Upper lobe of right lung (tissue), 1 donor: Measurements from ENCODE around the gene AKTIP. TPM values are rescaled to one million over a fixed set of nuclear protein-coding genes. Genes with fewer than 3 reads are reported as not detected.
"Not testable (repeated sequence)": the region's sequence is repeated elsewhere in the genome, so short reads cannot be mapped to it uniquely, and the experiment has no call there.

ENCODE experiments used
- ATAC-seq: fragments of 200-7000 bp; cut with Tn5 transposase; one replicate; pipeline ENCODE4 v1.9.1; 2020; ENCODE audit warnings: mild to moderate bottlenecking, moderate library complexity
- DNase-seq: peaks from one replicate; pipeline ENCODE4 v3.0.0-alpha.2; 2020
- H3K27ac ChIP-seq: fragments of 200-600 bp; one replicate; pipeline ENCODE4 v1.8.0; 2022
- H3K27me3 ChIP-seq: fragments of 200-600 bp; one replicate; pipeline ENCODE4 v1.8.0; 2022; ENCODE audit warnings: mild to moderate bottlenecking
- H3K36me3 ChIP-seq: fragments of 200-600 bp; one replicate; pipeline ENCODE4 v1.8.0; 2022
- H3K4me1 ChIP-seq: fragments of 200-600 bp; one replicate; pipeline ENCODE4 v1.8.0; 2022
- H3K4me3 ChIP-seq: fragments of 200-600 bp; one replicate; pipeline ENCODE4 v1.8.0; 2022; ENCODE audit warnings: mild to moderate bottlenecking
- H3K9me3 ChIP-seq: fragments of 200-600 bp; one replicate; pipeline ENCODE4 v1.8.0; 2022
- intact Hi-C: fragments of 100-400 bp; cut with DNase I; formaldehyde crosslinking; loops from one replicate; pipeline ENCODE4 v1.11.0; 2022
- total RNA-seq: library from RNA; stranded (reverse); fragmentation: NEBNext Ultra II Directional; extraction: Animal tissue kit (Norgen Biotek cat#: 25700); gene quantifications from one replicate; pipeline ENCODE4 v1.2.1, GENCODE V29; 2021
- TF ChIP-seq, protein P1 (sequence below): fragments of 200-600 bp; IDR thresholded peaks from one replicate; pipeline ENCODE4 v1.8.0; 2022; ENCODE audit warnings: antibody characterized with exemption
- donor health status: DM: no; HTN: yes; CAD: no; lungs with severe emphysema.

Gene AKTIP
- total RNA-seq, 1 donor from 2014 or later, result 40.7 TPM

DNA sequence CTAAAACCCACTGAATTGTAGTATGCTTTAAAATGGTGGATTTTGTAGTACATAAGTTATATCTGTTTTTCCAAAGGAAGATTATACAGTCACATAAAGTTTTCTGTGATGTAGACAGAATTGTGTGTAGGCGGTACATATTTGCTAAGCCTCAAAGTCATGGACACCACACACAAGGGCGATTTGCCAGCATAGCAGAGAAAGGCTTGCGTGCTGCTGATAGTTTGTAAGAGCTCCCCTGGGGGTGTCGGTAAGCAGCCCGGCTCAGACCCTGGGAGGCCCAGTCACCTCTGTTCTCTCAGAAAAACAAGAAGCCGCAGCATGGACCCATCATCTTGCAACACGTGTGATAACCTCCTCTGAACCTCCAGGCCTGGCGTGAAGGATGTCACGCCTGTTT is 38.3 kb upstream of the AKTIP start:
- TF ChIP-seq, protein P1, sequence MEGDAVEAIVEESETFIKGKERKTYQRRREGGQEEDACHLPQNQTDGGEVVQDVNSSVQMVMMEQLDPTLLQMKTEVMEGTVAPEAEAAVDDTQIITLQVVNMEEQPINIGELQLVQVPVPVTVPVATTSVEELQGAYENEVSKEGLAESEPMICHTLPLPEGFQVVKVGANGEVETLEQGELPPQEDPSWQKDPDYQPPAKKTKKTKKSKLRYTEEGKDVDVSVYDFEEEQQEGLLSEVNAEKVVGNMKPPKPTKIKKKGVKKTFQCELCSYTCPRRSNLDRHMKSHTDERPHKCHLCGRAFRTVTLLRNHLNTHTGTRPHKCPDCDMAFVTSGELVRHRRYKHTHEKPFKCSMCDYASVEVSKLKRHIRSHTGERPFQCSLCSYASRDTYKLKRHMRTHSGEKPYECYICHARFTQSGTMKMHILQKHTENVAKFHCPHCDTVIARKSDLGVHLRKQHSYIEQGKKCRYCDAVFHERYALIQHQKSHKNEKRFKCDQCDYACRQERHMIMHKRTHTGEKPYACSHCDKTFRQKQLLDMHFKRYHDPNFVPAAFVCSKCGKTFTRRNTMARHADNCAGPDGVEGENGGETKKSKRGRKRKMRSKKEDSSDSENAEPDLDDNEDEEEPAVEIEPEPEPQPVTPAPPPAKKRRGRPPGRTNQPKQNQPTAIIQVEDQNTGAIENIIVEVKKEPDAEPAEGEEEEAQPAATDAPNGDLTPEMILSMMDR, result no peak
- Histone ChIP-seq H3K4me1 (no peaks in the 10 kb centered on the region), H3K27me3 (no peaks in the 10 kb centered on the region), H3K36me3 (no peaks in the 10 kb centered on the region), H3K4me3 (no peak overlapping the region), H3K9me3 (no peaks in the 10 kb centered on the region), H3K27ac (no peak overlapping the region)
- ATAC-seq (no peak), DNase-seq (no peak)
- intact Hi-C loops, result no loop called here

DNA sequence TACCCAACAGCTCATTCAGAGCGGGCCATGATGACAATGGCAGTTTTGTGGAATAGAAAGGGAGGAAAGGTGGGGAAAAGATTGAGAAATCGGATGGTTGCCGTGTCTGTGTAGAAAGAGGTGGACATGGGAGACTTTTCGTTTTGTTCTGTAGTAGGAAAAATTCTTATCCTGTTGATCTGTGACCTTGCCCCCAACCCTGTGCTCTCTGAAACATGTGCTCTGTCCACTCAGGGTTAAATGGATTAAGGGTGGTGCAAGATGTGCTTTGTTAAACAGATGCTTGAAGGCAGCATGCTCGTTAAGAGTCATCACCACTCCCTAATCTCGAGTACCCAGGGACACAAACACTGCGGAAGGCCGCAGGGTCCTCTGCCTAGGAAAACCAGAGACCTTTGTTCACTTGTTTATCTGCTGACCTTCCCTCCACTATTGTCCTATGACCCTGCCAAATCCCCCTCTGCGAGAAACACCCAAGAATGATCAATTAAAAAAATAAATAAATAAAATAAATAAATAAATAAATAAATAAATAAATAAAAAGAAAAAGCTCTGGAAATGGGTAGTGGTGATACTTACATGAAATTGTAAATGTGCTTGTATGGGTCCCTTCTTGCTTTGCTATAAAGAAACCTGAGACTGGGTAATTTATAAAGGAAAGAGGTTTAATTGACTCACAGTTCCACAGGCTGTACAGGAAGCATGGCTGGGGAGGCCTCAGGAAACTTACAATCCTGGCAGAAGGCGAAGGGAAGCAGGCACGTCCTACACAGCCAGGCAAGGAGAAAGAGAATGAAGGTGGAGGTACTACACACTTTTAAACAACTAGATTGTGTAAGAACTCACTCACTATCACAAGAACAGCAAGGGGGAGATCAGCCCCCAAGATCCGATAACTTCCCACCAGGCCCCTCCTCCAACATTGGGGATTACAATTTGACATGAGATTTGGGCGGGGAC is 37.0 kb upstream of the AKTIP start:
- ATAC-seq, H3K9me3 ChIP-seq, H3K36me3 ChIP-seq, DNase-seq, H3K27ac ChIP-seq, H3K4me3 ChIP-seq, intact Hi-C loops, H3K27me3 ChIP-seq, H3K4me1 ChIP-seq: not testable (repeated sequence)

DNA sequence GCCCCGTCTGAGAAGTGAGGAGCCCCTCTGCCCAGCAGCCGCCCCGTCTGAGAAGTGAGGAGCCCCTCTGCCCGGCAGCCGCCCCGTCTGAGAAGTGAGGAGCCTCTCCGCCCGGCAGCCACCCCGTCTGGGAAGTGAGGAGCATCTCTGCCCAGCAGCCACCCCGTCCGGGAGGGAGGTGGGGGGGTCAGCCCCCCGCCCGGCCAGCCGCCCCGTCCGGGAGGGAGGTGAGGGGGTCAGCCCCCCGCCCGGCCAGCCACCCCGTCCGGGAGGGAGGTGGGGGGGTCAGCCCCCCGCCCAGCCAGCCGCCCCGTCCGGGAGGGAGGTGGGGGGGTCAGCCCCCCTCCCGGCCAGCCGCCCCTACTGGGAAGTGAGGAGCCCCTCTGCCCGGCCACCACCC is 36.3 kb upstream of the AKTIP start:
- H3K4me1 ChIP-seq, ATAC-seq, H3K27ac ChIP-seq, H3K4me3 ChIP-seq, intact Hi-C loops, H3K9me3 ChIP-seq, DNase-seq, H3K36me3 ChIP-seq, H3K27me3 ChIP-seq: not testable (repeated sequence)

DNA sequence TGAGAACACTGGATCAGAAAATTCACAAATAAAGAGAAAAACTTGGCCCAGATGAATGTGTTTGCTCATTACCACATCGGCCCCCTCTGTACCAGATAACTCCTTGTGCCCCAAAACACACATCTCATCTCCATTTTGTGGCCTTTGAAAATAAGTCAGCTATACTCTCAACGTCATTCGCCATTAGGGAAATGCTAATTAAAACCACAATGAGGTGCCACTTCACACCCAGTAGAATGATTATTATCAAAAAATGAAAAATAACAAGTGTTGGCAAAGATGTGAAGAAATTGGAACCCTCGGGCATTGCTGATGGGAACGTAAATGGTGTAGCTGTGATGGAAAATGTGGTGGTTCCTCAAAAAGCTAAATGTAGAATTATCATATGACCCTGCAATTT is 34.6 kb upstream of the AKTIP start:
- DNase-seq, result no peak
- Histone ChIP-seq H3K36me3 (no peaks in the 10 kb centered on the region), H3K4me3 (no peak overlapping the region), H3K27me3 (no peaks in the 10 kb centered on the region), H3K4me1 (no peaks in the 10 kb centered on the region), H3K27ac (no peak overlapping the region), H3K9me3 (no peaks in the 10 kb centered on the region)
- TF ChIP-seq, protein P1, result no peak
- intact Hi-C loops, result no loop called here
- ATAC-seq, result no peak

DNA sequence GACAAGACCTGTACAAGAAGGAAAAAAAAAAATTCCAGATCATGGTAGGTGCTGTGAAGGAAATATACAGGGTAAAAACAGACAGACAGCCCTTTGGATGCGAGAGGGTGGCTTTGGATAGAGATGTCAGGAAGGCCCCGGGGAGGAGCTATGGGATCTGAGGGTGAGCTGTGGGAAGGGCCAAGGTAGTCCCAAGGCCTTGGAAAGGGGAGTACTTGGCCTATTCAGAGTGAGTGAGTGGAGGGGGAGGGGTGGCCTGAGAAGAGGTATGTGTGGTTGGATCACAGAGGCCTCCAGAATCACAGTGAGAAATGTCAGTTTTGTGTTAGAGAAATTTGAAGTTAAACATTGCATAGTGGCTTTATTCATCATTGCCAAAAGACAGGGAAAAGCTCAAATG is 31.2 kb upstream of the AKTIP start:
- ATAC-seq, result no peak
- H3K4me3 ChIP-seq, result no peak overlapping the region
- DNase-seq, result no peak
- H3K27ac ChIP-seq, result no peak overlapping the region
- intact Hi-C loops, result no loop called here
- TF ChIP-seq, protein P1, result no peak
- no peaks in the 10 kb centered on the region for H3K4me1 ChIP-seq
- no peaks in the 10 kb centered on the region for H3K27me3 ChIP-seq
- no peaks in the 10 kb centered on the region for H3K9me3 ChIP-seq
- H3K36me3 ChIP-seq, result no peaks in the 10 kb centered on the region

DNA sequence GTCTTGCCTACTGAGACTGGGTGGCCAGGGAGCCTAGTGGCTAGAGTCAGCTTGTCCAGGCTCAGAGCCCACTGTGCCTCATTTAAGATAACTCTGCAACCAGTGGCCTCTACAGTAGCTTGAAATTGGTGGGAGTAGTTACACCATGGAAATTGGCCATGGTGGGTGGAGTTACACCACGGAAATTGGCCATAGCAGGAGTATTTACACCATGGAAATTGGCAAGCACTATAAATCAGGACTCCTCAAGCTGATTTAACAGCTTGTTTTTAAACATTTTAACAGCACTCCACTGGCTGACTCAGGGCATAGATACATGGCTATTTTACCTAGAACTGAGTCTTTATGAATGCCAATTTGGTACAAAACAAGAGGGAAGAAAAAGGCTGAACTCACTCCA is 27.7 kb upstream of the AKTIP start:
- Histone ChIP-seq H3K36me3 (no peaks in the 10 kb centered on the region), H3K4me3 (no peak overlapping the region), H3K9me3 (no peaks in the 10 kb centered on the region), H3K4me1 (no peaks in the 10 kb centered on the region), H3K27ac (no peak overlapping the region), H3K27me3 (no peaks in the 10 kb centered on the region)
- intact Hi-C loops, result no loop called here
- DNase-seq, result no peak
- TF ChIP-seq, protein P1, result no peak
- ATAC-seq, result no peak
